Measurements from ENCODE around the gene C19orf53. TPM values are rescaled to one million over a fixed set of nuclear protein-coding genes. Genes with fewer than 3 reads are reported as not detected.

Gene C19orf53
- total and polyA plus RNA-seq, 5 donors: 91.3 to 233 (median 105) TPM

GRCh38 chr19:13796301-13797057 is 22.2 kb downstream of the C19orf53 start:
- ATAC-seq (peak; percentile 50 to 73), DNase-seq (peak; percentile 89 to 92 (median 90))
- 9% methylated on average over 12 of the region's 12 CpGs for WGBS
- Histone ChIP-seq H3K4me1 (ENCODE audit: control insufficient read depth, insufficient read depth, low read length) (peaks cover 6% of the 10 kb centered on the region), H3K4me3 (ENCODE audit: low read length) (peak overlapping the region; percentile 97), H3K27me3 (ENCODE audit: control insufficient read depth, insufficient read depth) (no peaks in the 10 kb centered on the region), H3K9me3 (ENCODE audit: control insufficient read depth, low read length) (no peaks in the 10 kb centered on the region), H3K27ac (ENCODE audit: low read length) (peak overlapping the region; percentile 37)
- intact Hi-C loops (cut with DNase I): loop anchor here in 3 of 4 donors (5.0 kb wide), 2 partner anchors 36 to 66 kb away; no protein-coding TSS in a partner anchor

GRCh38 chr19:13797058-13797440 is 22.8 kb downstream of the C19orf53 start:
- no peak overlapping the region for H3K4me3 ChIP-seq (ENCODE audit: low read length)
- DNase-seq: no peak

GRCh38 chr19:13797870-13798269 is 23.6 kb downstream of the C19orf53 start:
- H3K9me3 ChIP-seq (ENCODE audit: control insufficient read depth, low read length): no peaks in the 10 kb centered on the region
- 45% methylated on average over 7 of the region's 7 CpGs for WGBS
- H3K4me1 ChIP-seq (ENCODE audit: control insufficient read depth, insufficient read depth, low read length): peaks cover 6% of the 10 kb centered on the region
- no peak overlapping the region for H3K4me3 ChIP-seq (ENCODE audit: low read length)
- peak in 1 of 2 donors; percentile 2 for ATAC-seq
- H3K27ac ChIP-seq (ENCODE audit: low read length): no peak overlapping the region
- no peaks in the 10 kb centered on the region for H3K27me3 ChIP-seq (ENCODE audit: control insufficient read depth, insufficient read depth)
- intact Hi-C loops (cut with DNase I): loop anchor here in 3 of 4 donors (5.0 kb wide), 2 partner anchors 34 to 64 kb away; no protein-coding TSS in a partner anchor
- DNase-seq: peak in 2 of 3 donors; percentile 64 to 75

More at GRCh38 chr19:13797058-13797440, 22.8 kb downstream of the C19orf53 start:
- WGBS: 57% methylated on average over 4 of the region's 4 CpGs
- Histone ChIP-seq H3K4me1 (ENCODE audit: control insufficient read depth, insufficient read depth, low read length) (peaks cover 6% of the 10 kb centered on the region), H3K27ac (ENCODE audit: low read length) (peak overlapping the region; percentile 37), H3K27me3 (ENCODE audit: control insufficient read depth, insufficient read depth) (no peaks in the 10 kb centered on the region), H3K9me3 (ENCODE audit: control insufficient read depth, low read length) (no peaks in the 10 kb centered on the region)
- no peak for ATAC-seq
- intact Hi-C loops (cut with DNase I): loop anchor here in 3 of 4 donors (5.0 kb wide), 2 partner anchors 35 to 65 kb away; no protein-coding TSS in a partner anchor

- DNase-seq (no peak), ATAC-seq (no peak)
- peaks cover 6% of the 10 kb centered on the region for H3K4me1 ChIP-seq (ENCODE audit: control insufficient read depth, insufficient read depth, low read length)
- no peak overlapping the region for H3K27ac ChIP-seq (ENCODE audit: low read length)
- WGBS: 96% methylated on average over 22 of the region's 22 CpGs
- no peaks in the 10 kb centered on the region for H3K9me3 ChIP-seq (ENCODE audit: control insufficient read depth, low read length)
- intact Hi-C loops (cut with DNase I): loop anchor here in 3 of 4 donors (5.0 kb wide), 2 partner anchors 33 to 63 kb away; no protein-coding TSS in a partner anchor
- no peaks in the 10 kb centered on the region for H3K27me3 ChIP-seq (ENCODE audit: control insufficient read depth, insufficient read depth)
- no peak overlapping the region for H3K4me3 ChIP-seq (ENCODE audit: low read length)
These were observed 25.4 kb downstream of the C19orf53 start for GRCh38 chr19:13799669-13800068.

- 81% methylated on average over 9 of the region's 9 CpGs for WGBS
- H3K27me3 ChIP-seq (ENCODE audit: control insufficient read depth, insufficient read depth): no peaks in the 10 kb centered on the region
These were observed 28.8 kb downstream of the C19orf53 start for GRCh38 chr19:13803038-13803437.

GRCh38 chr19:13804830-13805683 is 30.8 kb downstream of the C19orf53 start:
- H3K27me3 ChIP-seq (ENCODE audit: control insufficient read depth, insufficient read depth): no peaks in the 10 kb centered on the region
- intact Hi-C loops (cut with DNase I): no loop called here
- ATAC-seq (peak; percentile 62 to 75), DNase-seq (peak; percentile 39 to 78 (median 76))
- 69% methylated on average over 35 of the region's 35 CpGs for WGBS
- H3K4me1 ChIP-seq (ENCODE audit: control insufficient read depth, insufficient read depth, low read length): no peaks in the 10 kb centered on the region
- H3K4me3 ChIP-seq (ENCODE audit: low read length): no peak overlapping the region
- H3K9me3 ChIP-seq (ENCODE audit: control insufficient read depth, low read length): no peaks in the 10 kb centered on the region
- no peak overlapping the region for H3K27ac ChIP-seq (ENCODE audit: low read length)

More at GRCh38 chr19:13803038-13803437, 28.8 kb downstream of the C19orf53 start:
- Histone ChIP-seq H3K4me1 (ENCODE audit: control insufficient read depth, insufficient read depth, low read length) (no peaks in the 10 kb centered on the region), H3K4me3 (ENCODE audit: low read length) (no peak overlapping the region), H3K9me3 (ENCODE audit: control insufficient read depth, low read length) (no peaks in the 10 kb centered on the region), H3K27ac (ENCODE audit: low read length) (no peak overlapping the region)
- ATAC-seq: no peak
- intact Hi-C loops (cut with DNase I): no loop called here
- DNase-seq: no peak

- WGBS: 98% methylated on average over 3 of the region's 3 CpGs
- no peaks in the 10 kb centered on the region for H3K27me3 ChIP-seq (ENCODE audit: control insufficient read depth, insufficient read depth)
- ATAC-seq: no peak
- no peaks in the 10 kb centered on the region for H3K4me1 ChIP-seq (ENCODE audit: control insufficient read depth, insufficient read depth, low read length)
- no peak for DNase-seq
- H3K27ac ChIP-seq (ENCODE audit: low read length): no peak overlapping the region
- H3K9me3 ChIP-seq (ENCODE audit: control insufficient read depth, low read length): no peaks in the 10 kb centered on the region
- intact Hi-C loops (cut with DNase I): no loop called here
- H3K4me3 ChIP-seq (ENCODE audit: low read length): no peak overlapping the region
These were observed 32.5 kb downstream of the C19orf53 start for GRCh38 chr19:13806728-13807127.

- Histone ChIP-seq H3K4me3 (ENCODE audit: low read length) (no peak overlapping the region), H3K27ac (ENCODE audit: low read length) (no peak overlapping the region), H3K9me3 (ENCODE audit: control insufficient read depth, low read length) (no peaks in the 10 kb centered on the region), H3K27me3 (ENCODE audit: control insufficient read depth, insufficient read depth) (no peaks in the 10 kb centered on the region), H3K4me1 (ENCODE audit: control insufficient read depth, insufficient read depth, low read length) (no peaks in the 10 kb centered on the region)
- intact Hi-C loops (cut with DNase I): no loop called here
- ATAC-seq (no peak), DNase-seq (no peak)
- 98% methylated on average over 3 of the region's 3 CpGs for WGBS
These were observed 33.3 kb downstream of the C19orf53 start for GRCh38 chr19:13807421-13808021.

GRCh38 chr19:13808856-13809255 is 34.6 kb downstream of the C19orf53 start:
- no peaks in the 10 kb centered on the region for H3K9me3 ChIP-seq (ENCODE audit: control insufficient read depth, low read length)
- H3K4me1 ChIP-seq (ENCODE audit: control insufficient read depth, insufficient read depth, low read length): no peaks in the 10 kb centered on the region
- H3K27ac ChIP-seq (ENCODE audit: low read length): no peak overlapping the region
- 96% methylated on average over 34 of the region's 34 CpGs for WGBS
- intact Hi-C loops (cut with DNase I): no loop called here
- H3K4me3 ChIP-seq (ENCODE audit: low read length): no peak overlapping the region
- DNase-seq (no peak), ATAC-seq (no peak)
- H3K27me3 ChIP-seq (ENCODE audit: control insufficient read depth, insufficient read depth): no peaks in the 10 kb centered on the region

- no peak for DNase-seq
These were observed 38.3 kb downstream of the C19orf53 start for GRCh38 chr19:13812544-13812943.

More at GRCh38 chr19:13812544-13812943, 38.3 kb downstream of the C19orf53 start:
- H3K27me3 ChIP-seq (ENCODE audit: control insufficient read depth, insufficient read depth): no peaks in the 10 kb centered on the region
- WGBS: 95% methylated on average over 11 of the region's 11 CpGs
- no peak for ATAC-seq
- intact Hi-C loops (cut with DNase I): no loop called here
- no peak overlapping the region for H3K27ac ChIP-seq (ENCODE audit: low read length)
- H3K4me1 ChIP-seq (ENCODE audit: control insufficient read depth, insufficient read depth, low read length): no peaks in the 10 kb centered on the region
- no peaks in the 10 kb centered on the region for H3K9me3 ChIP-seq (ENCODE audit: control insufficient read depth, low read length)
- H3K4me3 ChIP-seq (ENCODE audit: low read length): no peak overlapping the region

Data from right cardiac atrium (tissue), 5 donors.